ENCODE data around the gene IKZF2.

The IKZF2 gene

DNA sequence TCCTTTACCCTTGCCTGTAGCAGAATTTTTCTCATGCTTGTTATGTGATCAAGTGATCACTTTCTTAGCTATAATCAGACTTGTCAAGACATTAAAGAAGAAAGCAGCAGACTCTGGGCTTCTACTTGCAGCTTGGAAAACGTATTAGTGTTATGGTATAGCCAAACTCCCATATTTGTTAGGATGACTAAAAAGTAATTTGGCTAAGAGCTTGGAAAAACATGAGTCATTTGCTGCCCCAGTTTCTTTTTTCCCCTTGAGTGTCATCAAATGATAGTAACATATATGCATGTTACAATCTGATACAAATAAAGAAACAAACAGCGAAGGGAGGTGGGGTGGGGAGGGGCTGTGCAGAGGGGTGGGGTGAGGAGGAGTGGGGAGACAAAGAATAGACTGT, 155.5 kb downstream of the IKZF2 start:
- Histone ChIP-seq H3K27ac (ENCODE audit: low read depth, low read length) (no peak overlapping the region), H3K9ac (ENCODE audit: low read length) (no peak overlapping the region), H3K36me3 (ENCODE audit: control insufficient read depth, insufficient read depth, low read length) (no peaks in the 10 kb centered on the region), H3K4me3 (ENCODE audit: low read length) (no peak overlapping the region), H3K27me3 (ENCODE audit: control insufficient read depth, insufficient read depth, low read length) (no peaks in the 10 kb centered on the region), H3K4me1 (ENCODE audit: control insufficient read depth, insufficient read depth, low read length) (peaks cover 1% of the 10 kb centered on the region)

DNA sequence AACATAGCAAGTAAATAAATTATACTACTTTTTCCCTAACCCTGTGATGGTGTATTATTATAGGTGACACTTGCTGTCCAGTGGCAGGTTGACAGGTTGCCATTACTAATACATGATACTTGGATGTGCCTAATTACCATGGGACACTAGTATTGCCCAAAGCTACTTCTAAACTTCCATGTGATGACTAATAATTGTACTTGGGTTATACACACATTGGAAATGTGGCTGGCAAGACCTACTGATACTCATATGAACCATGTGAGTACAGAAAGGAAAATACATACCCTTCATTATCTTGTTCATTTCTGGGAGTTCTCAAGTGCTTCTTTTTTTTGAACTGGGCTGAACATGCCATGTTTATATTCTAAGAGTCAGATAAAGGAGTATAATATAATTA, 156.4 kb downstream of the IKZF2 start:
- Histone ChIP-seq H3K27ac (ENCODE audit: low read depth, low read length) (no peak overlapping the region), H3K4me3 (ENCODE audit: low read length) (no peak overlapping the region), H3K4me1 (ENCODE audit: control insufficient read depth, insufficient read depth, low read length) (no peaks in the 10 kb centered on the region), H3K27me3 (ENCODE audit: control insufficient read depth, insufficient read depth, low read length) (no peaks in the 10 kb centered on the region), H3K9ac (ENCODE audit: low read length) (no peak overlapping the region), H3K36me3 (ENCODE audit: control insufficient read depth, insufficient read depth, low read length) (no peaks in the 10 kb centered on the region)

- Histone ChIP-seq H3K27ac (ENCODE audit: low read depth, low read length) (no peak overlapping the region), H3K4me3 (ENCODE audit: low read length) (no peak overlapping the region), H3K9ac (ENCODE audit: low read length) (no peak overlapping the region), H3K27me3 (ENCODE audit: control insufficient read depth, insufficient read depth, low read length) (no peaks in the 10 kb centered on the region), H3K4me1 (ENCODE audit: control insufficient read depth, insufficient read depth, low read length) (no peaks in the 10 kb centered on the region), H3K36me3 (ENCODE audit: control insufficient read depth, insufficient read depth, low read length) (no peaks in the 10 kb centered on the region)
Observed at GRCh38 chr2:212991120-212991519, 160.3 kb downstream of the IKZF2 start.

- Histone ChIP-seq H3K4me1 (ENCODE audit: control insufficient read depth, insufficient read depth, low read length) (no peaks in the 10 kb centered on the region), H3K27me3 (ENCODE audit: control insufficient read depth, insufficient read depth, low read length) (no peaks in the 10 kb centered on the region), H3K9ac (ENCODE audit: low read length) (no peak overlapping the region), H3K4me3 (ENCODE audit: low read length) (no peak overlapping the region), H3K27ac (ENCODE audit: low read depth, low read length) (no peak overlapping the region), H3K36me3 (ENCODE audit: control insufficient read depth, insufficient read depth, low read length) (no peaks in the 10 kb centered on the region)
Observed at GRCh38 chr2:212990697-212991096, 160.7 kb downstream of the IKZF2 start.

DNA sequence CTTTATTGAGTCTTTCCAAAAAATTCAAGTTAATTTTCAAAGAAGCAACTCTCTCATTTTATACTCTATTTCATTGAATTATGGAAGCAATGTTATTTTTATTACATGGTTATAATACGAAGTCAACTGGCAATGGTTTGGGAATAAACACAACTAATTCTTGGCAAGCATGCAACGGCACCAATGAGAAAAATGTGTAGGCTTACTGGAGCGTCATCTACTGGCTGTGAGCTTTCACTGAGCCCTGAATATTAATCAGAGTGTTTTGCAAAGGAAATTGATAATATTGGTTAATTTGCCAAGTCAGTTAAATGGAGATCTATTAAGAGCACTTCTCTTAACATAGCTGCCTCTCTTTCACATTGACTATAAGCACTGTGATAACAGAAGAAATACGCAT, 163.9 kb downstream of the IKZF2 start:
- no peaks in the 10 kb centered on the region for H3K27me3 ChIP-seq (ENCODE audit: control insufficient read depth, insufficient read depth, low read length)
- no peak overlapping the region for H3K4me3 ChIP-seq (ENCODE audit: low read length)
- no peak overlapping the region for H3K9ac ChIP-seq (ENCODE audit: low read length)
- no peak overlapping the region for H3K27ac ChIP-seq (ENCODE audit: low read depth, low read length)
- H3K4me1 ChIP-seq (ENCODE audit: control insufficient read depth, insufficient read depth, low read length): no peaks in the 10 kb centered on the region
- no peaks in the 10 kb centered on the region for H3K36me3 ChIP-seq (ENCODE audit: control insufficient read depth, insufficient read depth, low read length)

DNA sequence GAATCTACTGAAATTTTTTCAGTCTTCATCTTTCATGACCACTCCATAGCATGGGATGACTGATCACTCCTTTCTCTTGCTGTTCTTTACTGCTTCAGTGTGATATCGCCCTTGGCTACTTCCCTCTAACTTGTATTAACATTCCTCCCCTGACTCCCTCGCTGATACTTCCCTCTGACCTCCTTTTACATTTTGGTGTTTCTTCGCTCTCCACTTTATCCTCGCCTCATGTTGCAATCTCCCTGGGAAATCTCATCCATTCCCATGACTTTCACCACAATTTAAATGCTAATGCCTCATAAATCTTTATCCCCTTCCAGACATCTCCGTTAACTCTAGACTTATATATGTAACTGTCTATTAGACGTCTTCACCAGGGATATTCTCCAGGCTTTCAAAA, 167.3 kb downstream of the IKZF2 start:
- H3K27me3 ChIP-seq (ENCODE audit: control insufficient read depth, insufficient read depth, low read length): no peaks in the 10 kb centered on the region
- no peak overlapping the region for H3K27ac ChIP-seq (ENCODE audit: low read depth, low read length)
- no peaks in the 10 kb centered on the region for H3K36me3 ChIP-seq (ENCODE audit: control insufficient read depth, insufficient read depth, low read length)
- no peak overlapping the region for H3K9ac ChIP-seq (ENCODE audit: low read length)
- H3K4me3 ChIP-seq (ENCODE audit: low read length): no peak overlapping the region
- H3K4me1 ChIP-seq (ENCODE audit: control insufficient read depth, insufficient read depth, low read length): no peaks in the 10 kb centered on the region

DNA sequence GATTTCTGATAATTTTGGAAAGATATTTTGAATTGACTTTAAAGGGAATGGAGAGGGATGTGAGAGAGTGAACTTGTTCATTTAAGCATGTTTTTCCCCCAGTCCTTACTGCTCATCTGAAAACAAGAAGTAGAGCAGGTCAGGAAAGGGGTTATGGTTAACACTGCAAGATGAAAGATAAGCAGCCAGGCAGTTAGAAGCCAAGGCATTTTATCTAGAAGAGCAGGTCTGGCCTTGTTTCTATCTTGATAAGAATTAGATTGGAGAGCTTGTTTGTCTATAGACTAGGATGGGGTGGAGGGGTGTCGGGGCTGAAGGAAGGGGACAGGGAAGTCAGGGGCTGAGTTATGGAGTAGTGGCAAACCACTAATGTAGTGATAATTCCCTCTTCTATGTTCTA, 171.6 kb downstream of the IKZF2 start:
- Histone ChIP-seq H3K4me1 (ENCODE audit: control insufficient read depth, insufficient read depth, low read length) (no peaks in the 10 kb centered on the region), H3K36me3 (ENCODE audit: control insufficient read depth, insufficient read depth, low read length) (no peaks in the 10 kb centered on the region), H3K9ac (ENCODE audit: low read length) (no peak overlapping the region), H3K4me3 (ENCODE audit: low read length) (no peak overlapping the region), H3K27me3 (ENCODE audit: control insufficient read depth, insufficient read depth, low read length) (no peaks in the 10 kb centered on the region), H3K27ac (ENCODE audit: low read depth, low read length) (no peak overlapping the region)

- no peaks in the 10 kb centered on the region for H3K27me3 ChIP-seq (ENCODE audit: control insufficient read depth, insufficient read depth, low read length)
- no peak overlapping the region for H3K9ac ChIP-seq (ENCODE audit: low read length)
- no peak overlapping the region for H3K4me3 ChIP-seq (ENCODE audit: low read length)
- H3K36me3 ChIP-seq (ENCODE audit: control insufficient read depth, insufficient read depth, low read length): no peaks in the 10 kb centered on the region
- H3K27ac ChIP-seq (ENCODE audit: low read depth, low read length): no peak overlapping the region
- no peaks in the 10 kb centered on the region for H3K4me1 ChIP-seq (ENCODE audit: control insufficient read depth, insufficient read depth, low read length)
Observed at GRCh38 chr2:212979046-212979612, 172.3 kb downstream of the IKZF2 start.

DNA sequence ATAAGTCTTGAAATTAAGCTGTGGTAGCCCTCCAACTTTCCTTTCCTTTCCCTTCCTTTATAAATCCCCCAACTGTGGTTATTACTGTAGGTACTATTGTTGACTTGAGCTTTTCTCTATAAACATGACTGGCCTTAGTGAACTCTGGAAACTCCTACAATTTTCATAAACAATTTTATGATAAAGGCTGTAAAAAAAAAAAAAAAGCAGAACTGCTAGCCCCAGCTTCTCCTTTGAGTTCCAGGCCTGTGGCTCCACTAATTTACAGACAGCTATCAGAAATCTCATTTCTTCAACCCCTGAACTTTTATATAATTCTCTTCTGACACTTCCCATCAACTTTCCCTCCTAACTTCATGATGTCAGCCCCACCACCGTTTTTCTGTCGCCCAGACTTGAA, 174.3 kb downstream of the IKZF2 start:
- Histone ChIP-seq H3K9ac (ENCODE audit: low read length) (no peak overlapping the region), H3K36me3 (ENCODE audit: control insufficient read depth, insufficient read depth, low read length) (no peaks in the 10 kb centered on the region), H3K4me1 (ENCODE audit: control insufficient read depth, insufficient read depth, low read length) (no peaks in the 10 kb centered on the region), H3K4me3 (ENCODE audit: low read length) (no peak overlapping the region), H3K27ac (ENCODE audit: low read depth, low read length) (no peak overlapping the region), H3K27me3 (ENCODE audit: control insufficient read depth, insufficient read depth, low read length) (no peaks in the 10 kb centered on the region)

DNA sequence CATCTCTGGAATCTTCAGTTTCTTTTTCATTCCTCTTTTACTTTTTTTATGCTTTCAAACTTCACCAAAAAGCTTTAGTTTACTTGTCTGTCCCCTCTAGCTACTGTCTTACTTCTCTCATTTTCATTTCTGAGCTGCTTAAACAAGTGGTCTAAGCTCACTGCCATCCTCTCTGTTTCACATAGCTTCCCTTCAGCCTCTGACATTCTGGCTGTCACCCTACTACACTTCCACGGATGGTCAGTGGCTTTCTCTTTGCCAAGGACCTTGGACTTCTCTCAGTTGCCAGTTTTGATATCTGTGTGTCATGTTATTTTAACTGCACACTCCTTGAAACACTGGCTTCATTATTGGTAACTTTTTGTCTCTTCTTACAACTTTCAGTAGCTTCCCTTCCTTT, 176.1 kb downstream of the IKZF2 start:
- Histone ChIP-seq H3K4me3 (ENCODE audit: low read length) (no peak overlapping the region), H3K36me3 (ENCODE audit: control insufficient read depth, insufficient read depth, low read length) (no peaks in the 10 kb centered on the region), H3K27ac (ENCODE audit: low read depth, low read length) (no peak overlapping the region), H3K27me3 (ENCODE audit: control insufficient read depth, insufficient read depth, low read length) (no peaks in the 10 kb centered on the region), H3K9ac (ENCODE audit: low read length) (no peak overlapping the region), H3K4me1 (ENCODE audit: control insufficient read depth, insufficient read depth, low read length) (no peaks in the 10 kb centered on the region)

GRCh38 chr2:212974692-212975091, 176.7 kb downstream of the IKZF2 start:
- no peak overlapping the region for H3K9ac ChIP-seq (ENCODE audit: low read length)
- H3K27me3 ChIP-seq (ENCODE audit: control insufficient read depth, insufficient read depth, low read length): no peaks in the 10 kb centered on the region
- H3K4me1 ChIP-seq (ENCODE audit: control insufficient read depth, insufficient read depth, low read length): no peaks in the 10 kb centered on the region
- H3K27ac ChIP-seq (ENCODE audit: low read depth, low read length): no peak overlapping the region
- no peaks in the 10 kb centered on the region for H3K36me3 ChIP-seq (ENCODE audit: control insufficient read depth, insufficient read depth, low read length)
- H3K4me3 ChIP-seq (ENCODE audit: low read length): no peak overlapping the region

DNA sequence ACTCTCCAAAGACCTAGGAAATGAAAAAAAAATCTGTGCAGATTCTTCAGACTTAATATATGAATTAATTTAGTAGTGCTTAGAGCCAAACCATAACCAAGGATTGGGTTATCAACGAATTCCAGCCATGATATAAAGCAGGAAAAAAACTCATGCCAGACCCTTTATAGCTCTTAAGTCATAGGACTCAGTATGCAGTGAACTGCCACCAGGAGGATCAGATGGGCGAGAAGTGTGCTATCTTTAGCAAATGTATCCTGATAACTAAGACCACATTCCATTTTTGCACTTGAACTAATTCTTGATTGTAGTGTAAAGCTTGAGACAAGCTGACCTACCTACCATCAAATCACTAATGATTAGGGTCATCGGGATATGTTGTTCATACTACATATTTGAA, 178.1 kb downstream of the IKZF2 start:
- Histone ChIP-seq H3K27ac (ENCODE audit: low read depth, low read length) (no peak overlapping the region), H3K9ac (ENCODE audit: low read length) (no peak overlapping the region), H3K36me3 (ENCODE audit: control insufficient read depth, insufficient read depth, low read length) (no peaks in the 10 kb centered on the region), H3K4me3 (ENCODE audit: low read length) (no peak overlapping the region), H3K4me1 (ENCODE audit: control insufficient read depth, insufficient read depth, low read length) (no peaks in the 10 kb centered on the region), H3K27me3 (ENCODE audit: control insufficient read depth, insufficient read depth, low read length) (no peaks in the 10 kb centered on the region)

- Histone ChIP-seq H3K4me3 (ENCODE audit: low read length) (no peak overlapping the region), H3K27ac (ENCODE audit: low read depth, low read length) (no peak overlapping the region), H3K27me3 (ENCODE audit: control insufficient read depth, insufficient read depth, low read length) (no peaks in the 10 kb centered on the region), H3K4me1 (ENCODE audit: control insufficient read depth, insufficient read depth, low read length) (no peaks in the 10 kb centered on the region), H3K9ac (ENCODE audit: low read length) (no peak overlapping the region), H3K36me3 (ENCODE audit: control insufficient read depth, insufficient read depth, low read length) (no peaks in the 10 kb centered on the region)
Observed at GRCh38 chr2:212970132-212970531, 181.3 kb downstream of the IKZF2 start.

All from rectal smooth muscle tissue (tissue), 1 donor.